Neuronal stem cell (in vitro differentiated cells): ENCODE measurements around the gene MAPK13.
A peak's percentile ranks its signal among the peaks of the same experiment; 100 is the strongest.

Source experiments
- DNase-seq: peaks from one replicate; pipeline ENCODE4 v3.0.0-alpha.2; 2013; ENCODE audit warnings: low spot score
- H2AFZ ChIP-seq: one replicate; pipeline ENCODE4 v1.6.1; 2013; ENCODE audit warnings: mild to moderate bottlenecking, low read length, inconsistent platforms
- H2AK5ac ChIP-seq: 2 replicates; pipeline ENCODE4 v1.6.1; 2013; ENCODE audit warnings: low read depth, mild to moderate bottlenecking, inconsistent platforms, low read length, moderate library complexity, mixed read lengths
- H2BK120ac ChIP-seq: 2 replicates; pipeline ENCODE4 v1.6.1; 2013; ENCODE audit warnings: low read depth, mild to moderate bottlenecking, inconsistent platforms, low read length, moderate library complexity, mixed read lengths
- H2BK12ac ChIP-seq: one replicate; pipeline ENCODE4 v1.6.1; 2013; ENCODE audit warnings: low read length, inconsistent platforms
- H2BK15ac ChIP-seq: 2 replicates; pipeline ENCODE4 v1.6.1; 2013; ENCODE audit warnings: mild to moderate bottlenecking, low read length, inconsistent platforms, mixed read lengths
- H2BK5ac ChIP-seq: one replicate; pipeline ENCODE4 v1.6.1; 2013; ENCODE audit warnings: inconsistent platforms, mild to moderate bottlenecking, low read length, moderate library complexity
- H3K14ac ChIP-seq: one replicate; pipeline ENCODE4 v1.6.1; 2013; ENCODE audit warnings: low read length, inconsistent platforms
- H3K18ac ChIP-seq: 2 replicates; pipeline ENCODE4 v1.6.1; 2013; ENCODE audit warnings: low read length, inconsistent platforms
- H3K23ac ChIP-seq: 2 replicates; pipeline ENCODE4 v1.6.1; 2013; ENCODE audit warnings: low read depth, mild to moderate bottlenecking, mixed read lengths, low read length, inconsistent platforms; ENCODE audit not compliant: poor library complexity
- H3K27ac ChIP-seq: replicated peaks from 3 replicates; pipeline ENCODE4 v1.5.1; 2013; ENCODE audit warnings: low read length, inconsistent platforms
- H3K27me3 ChIP-seq, 3 experiments: 2 replicates each; pipeline ENCODE4 v1.6.1; 2013; ENCODE audit warnings: low read length in 3 of 3, mild to moderate bottlenecking in 2 of 3, inconsistent platforms in 1 of 3, low read depth in 1 of 3, mixed read lengths in 1 of 3, moderate library complexity in 1 of 3; ENCODE audit not compliant: control insufficient read depth in 3 of 3, insufficient read depth in 3 of 3
- H3K36me3 ChIP-seq, 2 donors: replicated peaks in 1 of 2; 2 replicates each; pipeline ENCODE4 v1.6.1; 2013; ENCODE audit warnings: low read length in 2 of 2; ENCODE audit not compliant: control insufficient read depth in 2 of 2, insufficient read depth in 2 of 2
- H3K4ac ChIP-seq: 2 replicates; pipeline ENCODE4 v1.6.1; 2013; ENCODE audit warnings: inconsistent platforms, mild to moderate bottlenecking, low read length, moderate library complexity
- H3K4me1 ChIP-seq, 2 donors: 1 replicate in 1 of 2; 2 replicates in 1 of 2; pipeline ENCODE4 v1.6.1; 2013; ENCODE audit warnings: low read length in 2 of 2, low read depth in 1 of 2; ENCODE audit not compliant: control insufficient read depth in 2 of 2, insufficient read depth in 1 of 2
- H3K4me2 ChIP-seq: one replicate; pipeline ENCODE4 v1.6.1; 2013; ENCODE audit warnings: mild to moderate bottlenecking, low read length, inconsistent platforms; ENCODE audit not compliant: insufficient read depth, poor library complexity, severe bottlenecking
- H3K4me3 ChIP-seq, 2 donors: 2 replicates each; pipeline ENCODE4 v1.5.1; 2013; ENCODE audit warnings: low read length in 2 of 2, mild to moderate bottlenecking in 2 of 2, inconsistent platforms in 1 of 2, moderate library complexity in 1 of 2
- H3K79me1 ChIP-seq: one replicate; pipeline ENCODE4 v1.6.1; 2013; ENCODE audit warnings: low read depth, mild to moderate bottlenecking, inconsistent platforms, low read length, moderate library complexity
- H3K9ac ChIP-seq: one replicate; pipeline ENCODE4 v1.6.1; 2013; ENCODE audit warnings: mild to moderate bottlenecking, low read depth, low read length, inconsistent platforms; ENCODE audit not compliant: poor library complexity
- H3K9me3 ChIP-seq, 2 donors: replicated peaks in 1 of 2; 2 replicates each; pipeline versions ENCODE3 to v1.6.1; 2013; ENCODE audit warnings: low read length in 2 of 2, mild to moderate bottlenecking in 2 of 2, inconsistent platforms in 1 of 2, low read depth in 1 of 2, mixed read lengths in 1 of 2, moderate library complexity in 1 of 2; ENCODE audit not compliant: control insufficient read depth in 2 of 2, insufficient read depth in 1 of 2
- H4K8ac ChIP-seq: one replicate; pipeline ENCODE4 v1.6.1; 2013; ENCODE audit warnings: low read depth, mild to moderate bottlenecking, inconsistent platforms, low read length, moderate library complexity
- H4K91ac ChIP-seq: one replicate; pipeline ENCODE4 v1.6.1; 2013; ENCODE audit warnings: low read length, low read depth, mild to moderate bottlenecking, inconsistent platforms; ENCODE audit not compliant: poor library complexity
- WGBS, 2 donors: extraction: QIAGEN DNeasy Blood & Tissue Kit; methylation state at CpG; one replicate each; pipeline ENCODE4 v1.1.7; 2013; ENCODE audit warnings: missing lambda C conversion rate in 2 of 2, mixed read lengths in 1 of 2; ENCODE audit not compliant: insufficient read length in 2 of 2, insufficient replicate concordance in 1 of 2; ENCODE audit errors: extremely low coverage in 2 of 2; 5-methylcytosine and 5-hydroxymethylcytosine counted together

Gene MAPK13

DNA sequence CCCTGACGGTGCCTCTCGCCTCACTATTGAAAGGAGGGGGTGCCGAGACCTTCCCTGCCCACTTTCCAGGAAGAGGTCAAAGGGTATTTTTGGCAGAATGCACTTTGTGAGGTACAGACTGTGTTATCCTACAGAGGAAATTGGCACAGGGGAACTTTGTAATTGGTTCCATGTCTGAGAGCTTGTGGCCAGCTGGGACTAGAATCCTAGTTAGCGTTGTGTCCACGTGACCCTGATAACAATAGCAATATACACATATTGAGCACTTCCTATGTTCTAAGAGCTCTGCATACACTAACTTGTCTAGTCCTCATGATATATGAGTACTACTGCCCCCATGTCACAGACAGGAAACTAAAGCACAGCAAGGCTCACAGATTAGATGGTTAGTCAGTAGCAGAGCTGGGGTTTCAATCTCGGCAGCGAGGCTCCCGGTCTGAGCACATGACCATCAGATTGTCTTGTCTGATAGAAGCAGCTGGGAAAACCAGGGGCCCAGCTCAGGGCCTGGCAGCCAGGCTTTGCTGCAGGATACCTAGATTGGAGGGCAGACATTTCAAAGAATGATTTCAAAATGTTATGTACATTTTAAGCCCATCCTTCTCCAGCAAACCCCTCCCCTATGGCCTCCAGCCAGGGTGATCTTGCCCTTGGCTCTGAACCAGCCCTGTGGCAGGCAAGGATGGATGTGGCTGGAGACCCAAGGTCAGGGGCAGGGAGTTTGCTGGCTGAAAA is 1.4 kb downstream of the MAPK13 start:
- Histone ChIP-seq H3K14ac (no peak overlapping the region), H3K9ac (no peak overlapping the region), H3K4ac (no peak overlapping the region), H4K8ac (no peak overlapping the region), H3K4me2 (peak overlapping the region; percentile 75), H3K4me1 (peaks cover 11 to 30% of the 10 kb centered on the region in 2 donors), H3K18ac (no peak overlapping the region), H3K4me3 (no peak overlapping the region), H2BK120ac (peak overlapping the region; percentile 62), H2BK12ac (no peak overlapping the region), H2BK5ac (no peak overlapping the region), H3K27me3 (peaks cover 4 to 43% (median 28%) of the 10 kb centered on the region in 3 experiments), H3K27ac (no peak overlapping the region), H3K79me1 (no peaks in the 10 kb centered on the region), H4K91ac (no peak overlapping the region), H2AK5ac (no peak overlapping the region), H2AFZ (peak overlapping the region; percentile 83), H3K36me3 (no peaks in the 10 kb centered on the region), H2BK15ac (no peak overlapping the region), H3K9me3 (no peaks in the 10 kb centered on the region), H3K23ac (no peak overlapping the region)
- no peak for DNase-seq
- no CpG with 5 or more reads among the region's 8 CpGs for WGBS, 2 donors

GRCh38 chr6:36132246-36132895 is 2.1 kb downstream of the MAPK13 start:
- no peak overlapping the region for H2BK15ac ChIP-seq
- H3K4me2 ChIP-seq = no peak overlapping the region
- H2BK120ac ChIP-seq = no peak overlapping the region
- DNase-seq = no peak
- H3K79me1 ChIP-seq = no peaks in the 10 kb centered on the region
- H2BK5ac ChIP-seq = no peak overlapping the region
- no peaks in the 10 kb centered on the region for H3K9me3 ChIP-seq
- no peak overlapping the region for H3K4ac ChIP-seq
- no peak overlapping the region for H3K27ac ChIP-seq
- H3K36me3 ChIP-seq = no peaks in the 10 kb centered on the region
- no peak overlapping the region for H2AK5ac ChIP-seq
- H4K91ac ChIP-seq = no peak overlapping the region
- no CpG with 5 or more reads among the region's 5 CpGs for WGBS, 2 donors
- peak overlapping the region; percentile 83 for H2AFZ ChIP-seq
- peaks cover 11 to 25% of the 10 kb centered on the region in 2 donors for H3K4me1 ChIP-seq
- no peak overlapping the region for H3K4me3 ChIP-seq
- H3K9ac ChIP-seq = no peak overlapping the region
- peaks cover 4 to 43% (median 28%) of the 10 kb centered on the region in 3 experiments for H3K27me3 ChIP-seq
- no peak overlapping the region for H3K14ac ChIP-seq
- H2BK12ac ChIP-seq = no peak overlapping the region
- no peak overlapping the region for H4K8ac ChIP-seq
- no peak overlapping the region for H3K18ac ChIP-seq
- no peak overlapping the region for H3K23ac ChIP-seq

- Histone ChIP-seq H2AK5ac (no peak overlapping the region), H3K27ac (no peak overlapping the region), H3K4me1 (peaks cover 11 to 20% of the 10 kb centered on the region in 2 donors), H3K9me3 (no peaks in the 10 kb centered on the region), H3K4me2 (no peak overlapping the region), H3K27me3 (peaks cover 4 to 37% (median 28%) of the 10 kb centered on the region in 3 experiments), H2BK5ac (no peak overlapping the region), H4K8ac (no peak overlapping the region), H3K9ac (no peak overlapping the region), H3K36me3 (no peaks in the 10 kb centered on the region), H3K4me3 (no peak overlapping the region), H2AFZ (no peak overlapping the region), H2BK120ac (no peak overlapping the region), H2BK15ac (no peak overlapping the region), H3K14ac (no peak overlapping the region), H3K4ac (no peak overlapping the region), H3K79me1 (no peaks in the 10 kb centered on the region), H2BK12ac (no peak overlapping the region), H4K91ac (no peak overlapping the region), H3K23ac (no peak overlapping the region), H3K18ac (no peak overlapping the region)
- DNase-seq = no peak
- WGBS, 2 donors = no CpG with 5 or more reads among the region's 4 CpGs
These were observed 2.8 kb downstream of the MAPK13 start for GRCh38 chr6:36133148-36133547.

- Histone ChIP-seq H3K4ac (no peak overlapping the region), H3K4me2 (no peak overlapping the region), H3K4me1 (peaks cover 12 to 20% of the 10 kb centered on the region in 2 donors), H3K9ac (no peak overlapping the region), H2BK5ac (no peak overlapping the region), H3K36me3 (no peaks in the 10 kb centered on the region), H4K8ac (no peak overlapping the region), H3K79me1 (no peaks in the 10 kb centered on the region), H3K27me3 (peaks cover 4 to 34% (median 28%) of the 10 kb centered on the region in 3 experiments), H2BK15ac (no peak overlapping the region), H2AK5ac (no peak overlapping the region), H3K18ac (no peak overlapping the region), H3K14ac (no peak overlapping the region), H2AFZ (no peak overlapping the region), H2BK120ac (no peak overlapping the region), H3K4me3 (no peak overlapping the region), H3K27ac (no peak overlapping the region), H4K91ac (no peak overlapping the region), H2BK12ac (no peak overlapping the region), H3K23ac (no peak overlapping the region), H3K9me3 (no peaks in the 10 kb centered on the region)
- no CpG with 5 or more reads among the region's 4 CpGs for WGBS, 2 donors
- DNase-seq = no peak
These were observed 3.6 kb downstream of the MAPK13 start for GRCh38 chr6:36133912-36134311.
